ENCODE measurements around the gene LNX2.
"Not testable (repeated sequence)": the region's sequence is repeated elsewhere in the genome, so short reads cannot be mapped to it uniquely, and the experiment has no call there.

Gene LNX2

DNA sequence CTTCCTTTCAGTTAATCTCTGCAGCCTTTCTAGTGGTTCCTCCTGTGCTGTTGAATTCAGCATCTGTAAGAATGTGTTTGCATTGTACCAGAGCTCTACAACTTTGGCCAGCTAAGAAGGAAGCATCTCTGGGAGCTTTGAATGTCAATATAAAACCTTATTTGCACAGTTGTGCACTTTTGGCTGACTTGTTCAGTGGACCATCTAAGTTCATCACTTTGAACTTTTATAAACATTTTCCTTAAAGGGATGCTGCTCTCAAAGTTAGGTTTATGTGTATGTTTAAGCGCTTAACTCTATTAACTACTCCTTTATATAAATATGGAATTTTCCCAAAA, 16.9 kb upstream of the LNX2 start:
- DNase-seq (ENCODE audit: low read depth in 2 of 2) = no peak

DNA sequence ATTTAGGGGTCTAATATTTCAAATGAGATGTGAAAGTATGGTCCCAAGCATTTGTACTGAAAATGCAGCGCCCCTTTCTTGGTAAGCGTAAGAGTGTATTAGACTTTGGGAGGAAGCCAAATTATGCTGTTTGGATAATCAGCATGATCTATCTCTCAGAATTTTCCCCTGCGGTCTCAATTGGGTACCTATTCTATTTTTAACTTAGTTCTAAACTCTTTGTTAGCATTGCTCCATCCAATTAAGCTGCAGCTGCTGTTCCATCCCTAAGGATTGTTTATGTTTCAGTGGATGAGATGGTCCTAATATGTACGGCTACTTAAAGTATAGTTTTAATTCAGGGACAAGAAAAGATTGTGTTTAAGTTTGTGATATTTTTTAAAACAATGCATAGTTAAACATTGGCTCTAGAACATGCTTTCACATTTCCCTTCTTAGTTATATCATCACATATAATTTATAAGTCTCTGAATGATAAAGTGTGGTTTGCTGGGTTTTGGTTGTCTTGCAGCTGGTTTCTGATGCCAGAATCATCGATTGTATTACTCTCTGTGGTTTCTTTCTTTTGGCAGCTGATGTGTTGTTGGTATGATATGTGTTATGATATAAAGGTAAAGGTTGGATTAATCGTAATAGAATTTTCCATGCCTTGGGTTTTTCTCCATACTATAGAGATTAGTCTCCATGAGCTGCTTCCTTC, 16.4 kb upstream of the LNX2 start:
- no peak for DNase-seq (ENCODE audit: low read depth in 2 of 2)

DNA sequence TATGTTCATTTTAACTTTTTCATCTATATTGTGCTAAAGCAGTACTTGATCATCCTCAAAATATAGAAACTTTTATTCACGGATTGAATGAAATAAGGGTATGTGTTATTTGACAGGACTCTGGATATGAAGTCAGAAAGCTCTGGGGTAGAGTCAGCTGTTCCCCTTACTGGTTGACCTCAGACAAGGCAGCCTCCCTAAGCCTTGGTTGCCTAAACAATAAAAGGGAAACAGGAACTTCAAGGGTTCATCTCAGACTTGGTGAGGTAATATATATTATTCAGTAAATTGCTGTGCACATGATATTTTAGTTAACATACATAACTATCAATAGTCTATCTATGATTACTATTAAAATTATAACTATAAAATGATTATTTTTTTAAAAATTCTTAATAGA, 14.9 kb upstream of the LNX2 start:
- no peak for DNase-seq (ENCODE audit: low read depth in 2 of 2)

DNA sequence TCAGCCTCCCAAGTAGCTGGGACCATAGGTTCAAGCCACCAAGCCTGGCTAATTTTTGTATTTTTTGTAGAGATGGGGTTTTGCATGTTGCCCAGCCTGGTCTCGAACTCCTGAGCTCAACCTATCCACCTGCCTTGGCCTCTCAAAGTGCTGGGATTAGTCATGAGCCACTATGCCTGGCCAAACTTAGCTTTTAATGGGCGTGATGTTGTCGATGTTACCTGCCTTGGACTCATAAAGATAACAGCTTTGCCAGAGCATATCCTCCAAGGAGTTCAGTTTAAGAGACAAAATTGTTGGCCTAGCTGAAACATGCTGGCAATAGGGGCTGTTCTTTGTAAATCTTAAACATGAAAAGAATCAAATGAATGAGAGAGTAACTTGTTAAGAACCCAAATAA, 14.5 kb upstream of the LNX2 start:
- DNase-seq (ENCODE audit: low read depth in 2 of 2) = no peak

DNA sequence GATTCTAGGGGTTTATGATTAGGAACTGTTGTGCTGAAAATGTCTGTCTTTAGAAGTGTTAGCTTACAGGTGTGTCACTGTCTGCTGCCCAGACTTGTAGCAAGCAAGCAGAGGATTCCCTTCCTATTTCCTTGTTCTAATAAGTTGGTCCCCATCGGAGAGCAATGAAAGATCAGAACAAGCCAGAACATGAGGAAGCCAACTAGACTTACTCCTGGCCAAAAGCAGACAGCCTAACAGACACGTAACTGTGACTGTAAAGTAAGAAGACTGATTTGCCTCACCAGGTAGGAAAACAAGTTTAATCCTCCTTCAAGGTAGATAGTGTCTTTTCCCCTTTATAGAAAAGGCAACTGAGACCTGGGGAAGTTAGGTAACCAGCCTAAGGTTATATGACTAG, 13.9 kb upstream of the LNX2 start:
- no peak for DNase-seq (ENCODE audit: low read depth in 2 of 2)

DNA sequence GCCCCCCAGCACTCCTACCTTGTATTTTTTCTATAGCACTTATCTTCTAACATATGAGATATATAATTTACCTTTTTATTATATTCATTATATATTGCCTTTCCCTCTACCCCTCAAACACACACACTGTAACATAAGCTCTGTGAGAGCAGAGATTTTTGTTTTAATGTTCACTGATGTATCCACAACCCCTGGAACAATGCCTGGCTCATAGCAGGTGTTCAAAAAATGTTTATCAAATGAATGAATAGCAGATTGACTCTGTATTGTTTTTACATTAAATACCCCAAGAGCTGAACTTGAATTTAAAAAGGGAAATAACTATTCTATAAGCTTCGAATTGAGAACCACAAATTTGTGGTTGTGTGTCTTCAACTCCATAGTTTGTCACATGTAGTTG, 12.3 kb upstream of the LNX2 start:
- no peak for DNase-seq (ENCODE audit: low read depth in 2 of 2)

DNA sequence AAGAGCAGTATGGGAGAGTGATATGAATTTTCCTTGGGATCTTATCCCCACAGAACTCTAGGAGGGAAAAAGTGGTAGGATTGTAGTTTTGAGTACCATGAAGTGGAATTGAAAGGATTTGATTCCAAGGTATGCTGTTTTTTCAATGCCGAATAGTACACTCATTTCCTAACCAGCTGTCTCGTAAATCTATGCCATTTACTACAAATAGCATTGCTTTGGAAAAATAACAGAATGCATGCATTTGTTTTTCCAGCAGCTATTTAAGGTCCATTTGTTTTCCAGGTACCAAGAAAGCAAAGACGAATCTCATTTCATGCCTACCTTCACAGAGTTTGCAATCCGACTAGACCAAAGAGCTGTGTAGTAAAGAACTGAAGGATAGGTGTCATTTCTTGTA, 11.9 kb upstream of the LNX2 start:
- DNase-seq (ENCODE audit: low read depth in 2 of 2) = no peak

DNA sequence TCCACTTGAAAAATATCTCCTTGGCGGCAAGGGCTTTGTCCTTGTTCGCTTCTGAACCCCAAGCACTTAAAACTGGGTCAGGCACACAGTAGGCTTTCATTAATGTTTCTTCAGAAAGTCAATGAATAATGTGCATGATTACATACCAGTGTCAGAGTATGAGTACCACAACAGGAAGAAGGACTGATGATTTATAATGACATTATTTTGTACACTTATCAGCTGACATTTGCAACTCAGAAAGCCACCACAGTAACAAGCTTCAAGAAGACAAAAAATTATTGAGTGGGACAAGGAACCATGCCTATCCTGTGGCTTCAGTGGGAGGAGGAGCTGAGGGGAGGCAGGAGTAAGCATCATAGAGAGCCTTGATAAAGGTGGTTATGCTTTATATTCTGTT, 11.3 kb upstream of the LNX2 start:
- no peak for DNase-seq (ENCODE audit: low read depth in 2 of 2)

DNA sequence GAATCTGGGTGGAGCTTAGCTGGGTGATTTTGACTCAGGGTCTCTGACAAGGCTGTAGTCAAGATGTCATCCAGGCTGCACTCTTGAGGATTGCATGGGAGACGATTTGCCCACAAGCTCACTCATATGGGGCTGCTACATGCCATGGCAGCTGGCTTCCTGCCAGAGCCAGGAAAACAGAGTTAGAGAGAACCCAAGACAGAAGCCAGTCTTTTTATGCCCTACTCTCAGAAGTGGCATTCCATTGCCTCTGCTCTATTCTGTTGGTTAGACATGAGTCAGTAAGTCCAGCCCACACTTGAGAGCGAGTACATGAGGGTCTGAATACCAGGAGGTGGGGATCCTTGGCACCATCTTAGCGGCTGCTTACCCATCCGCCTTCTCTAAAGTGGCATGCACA, 10.8 kb upstream of the LNX2 start:
- DNase-seq (ENCODE audit: low read depth in 2 of 2) = no peak

DNA sequence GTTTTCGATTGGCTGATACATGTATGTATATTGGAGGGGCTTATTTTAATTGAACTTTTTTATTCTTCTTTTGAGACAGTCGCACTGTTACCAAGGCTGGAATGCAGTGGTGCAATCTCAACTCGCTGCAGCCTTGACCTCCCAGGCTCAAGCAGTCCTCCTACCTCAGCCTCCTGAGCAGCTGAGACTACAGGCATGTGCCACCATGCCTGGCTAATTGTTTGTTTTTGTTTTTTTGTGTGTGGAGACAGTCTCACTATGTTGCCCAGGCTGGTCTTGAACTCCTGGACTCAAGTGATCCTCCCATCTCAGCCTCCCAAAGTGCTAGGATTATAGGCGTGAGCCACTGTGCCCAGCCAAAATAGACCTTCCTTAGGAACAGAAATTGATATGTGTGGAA, 8.4 kb upstream of the LNX2 start:
- DNase-seq (ENCODE audit: low read depth in 2 of 2) = not testable (repeated sequence)

DNA sequence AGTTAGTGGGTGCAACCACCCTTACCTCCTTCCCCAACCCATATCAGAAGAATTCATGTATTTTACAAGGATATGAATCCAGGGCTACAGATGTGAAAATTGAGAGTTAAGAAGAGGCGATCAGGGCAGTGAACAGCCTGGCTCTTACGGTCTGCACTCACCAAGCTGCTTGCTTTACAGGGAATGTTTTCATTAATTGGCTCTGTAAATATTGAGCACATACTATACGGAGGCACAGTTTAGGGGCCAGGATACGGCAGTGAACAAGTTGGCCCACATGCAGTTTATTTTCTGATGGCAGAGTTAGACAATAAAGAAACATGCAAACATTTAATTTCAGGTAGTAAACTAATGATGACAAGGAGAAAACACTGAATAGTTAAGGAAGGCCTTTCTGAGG, 7.8 kb upstream of the LNX2 start:
- DNase-seq (ENCODE audit: low read depth in 2 of 2) = no peak

DNA sequence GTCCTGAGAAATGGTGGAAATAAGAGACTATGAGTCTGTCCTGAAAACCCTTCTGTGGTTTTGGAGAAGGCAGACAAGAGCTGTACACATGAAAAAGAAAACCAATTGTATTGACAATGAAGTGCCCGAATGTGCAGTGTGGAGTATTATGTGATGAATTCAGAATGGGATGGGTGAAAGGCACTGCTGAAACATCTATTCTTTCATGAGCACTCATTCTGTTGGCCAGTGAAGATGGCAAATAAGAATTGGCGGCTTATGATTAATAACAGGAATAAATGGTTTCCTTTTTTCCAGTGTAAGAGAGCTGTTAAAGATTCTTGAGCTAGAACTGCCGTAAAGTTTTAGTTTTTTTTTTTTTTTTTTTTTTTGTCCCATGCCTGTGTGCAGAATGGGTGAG, 7.1 kb upstream of the LNX2 start:
- DNase-seq (ENCODE audit: low read depth in 2 of 2) = no peak

DNA sequence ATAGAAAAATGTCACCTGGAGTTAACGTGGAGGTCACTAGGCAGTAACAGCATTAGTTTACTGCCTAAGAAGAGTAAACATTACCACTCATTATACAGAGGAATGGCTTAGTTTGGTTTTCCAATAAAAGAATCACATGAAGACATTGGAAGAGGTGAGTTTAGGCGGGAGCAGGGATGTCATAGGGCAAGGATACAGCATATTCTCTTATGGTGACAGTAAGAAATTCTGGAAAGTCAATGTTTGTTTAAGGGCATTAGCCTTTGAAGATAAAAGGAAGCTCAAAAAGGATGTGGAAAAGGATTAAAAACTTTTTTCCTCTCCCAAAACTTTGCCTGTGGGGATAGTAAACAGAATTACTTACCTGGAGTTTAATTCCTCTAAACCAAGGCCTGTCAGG, 5.5 kb upstream of the LNX2 start:
- DNase-seq (ENCODE audit: low read depth in 2 of 2) = no peak

DNA sequence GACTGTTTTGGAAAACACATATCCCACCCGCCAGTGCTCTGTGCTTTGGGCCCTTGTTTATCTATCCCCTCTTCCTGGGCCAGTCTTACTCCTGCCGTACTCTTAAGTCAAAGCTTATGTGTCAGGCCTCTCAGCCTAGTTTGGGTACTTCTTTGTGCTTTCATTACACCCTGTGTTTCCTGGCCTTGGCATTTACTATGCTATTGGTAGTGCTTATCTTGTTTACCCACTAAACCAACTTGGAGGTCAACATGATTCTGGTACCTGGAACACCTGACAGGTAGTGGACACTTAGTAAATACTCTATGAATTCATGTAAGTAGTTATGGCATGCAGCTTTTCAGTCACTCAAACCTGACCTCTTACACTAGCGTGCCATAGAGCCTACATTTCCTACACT, 3.7 kb upstream of the LNX2 start:
- no peak for DNase-seq (ENCODE audit: low read depth in 2 of 2)

DNA sequence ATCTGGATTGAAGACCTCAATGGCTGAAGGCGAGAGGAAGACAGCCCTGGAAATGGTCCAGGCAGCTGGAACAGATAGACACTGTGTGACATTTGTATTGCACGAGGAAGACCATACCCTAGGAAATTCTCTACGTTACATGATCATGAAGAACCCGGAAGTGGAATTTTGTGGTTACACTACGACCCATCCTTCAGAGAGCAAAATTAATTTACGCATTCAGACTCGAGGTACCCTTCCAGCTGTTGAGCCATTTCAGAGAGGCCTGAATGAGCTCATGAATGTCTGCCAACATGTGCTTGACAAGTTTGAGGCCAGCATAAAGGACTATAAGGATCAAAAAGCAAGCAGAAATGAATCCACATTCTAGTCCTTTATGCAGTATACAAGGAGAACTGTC, 2.6 kb upstream of the LNX2 start:
- DNase-seq (ENCODE audit: low read depth in 2 of 2) = no peak

DNA sequence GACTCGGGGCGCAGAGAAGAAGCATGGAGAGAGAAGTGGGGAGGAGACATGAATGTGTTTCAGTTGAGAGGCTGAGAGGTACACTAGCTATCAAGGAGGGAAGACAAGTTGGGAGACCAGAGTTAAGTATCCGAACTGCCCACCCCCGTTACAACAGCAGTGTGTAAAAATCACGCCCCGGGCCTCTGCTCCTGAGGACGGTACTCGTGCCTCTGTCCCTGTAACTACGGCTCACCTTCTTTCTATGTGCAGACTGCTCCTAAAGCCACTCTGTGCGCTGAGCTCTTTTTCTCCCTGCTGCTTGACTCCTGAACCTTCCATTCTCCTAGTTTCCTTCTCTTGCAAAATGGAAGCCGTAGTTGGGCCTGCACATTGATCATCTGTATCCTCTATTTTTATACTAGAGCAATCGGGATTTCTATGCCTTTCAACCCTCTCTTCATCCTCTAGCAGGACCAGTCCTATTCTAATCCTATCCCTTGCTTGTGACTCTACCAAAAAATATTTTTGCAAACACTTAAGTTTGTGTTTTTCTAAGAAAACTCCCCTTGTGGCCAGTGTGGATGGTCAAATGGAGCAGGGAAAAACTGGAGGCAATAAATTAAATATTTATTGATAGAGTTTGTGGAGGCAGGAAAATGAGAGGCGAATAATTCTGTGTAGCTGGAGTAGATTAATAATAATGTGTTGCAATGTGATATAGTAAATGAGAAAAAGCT, 1.9 kb upstream of the LNX2 start:
- no peak for DNase-seq (ENCODE audit: low read depth in 2 of 2)

DNA sequence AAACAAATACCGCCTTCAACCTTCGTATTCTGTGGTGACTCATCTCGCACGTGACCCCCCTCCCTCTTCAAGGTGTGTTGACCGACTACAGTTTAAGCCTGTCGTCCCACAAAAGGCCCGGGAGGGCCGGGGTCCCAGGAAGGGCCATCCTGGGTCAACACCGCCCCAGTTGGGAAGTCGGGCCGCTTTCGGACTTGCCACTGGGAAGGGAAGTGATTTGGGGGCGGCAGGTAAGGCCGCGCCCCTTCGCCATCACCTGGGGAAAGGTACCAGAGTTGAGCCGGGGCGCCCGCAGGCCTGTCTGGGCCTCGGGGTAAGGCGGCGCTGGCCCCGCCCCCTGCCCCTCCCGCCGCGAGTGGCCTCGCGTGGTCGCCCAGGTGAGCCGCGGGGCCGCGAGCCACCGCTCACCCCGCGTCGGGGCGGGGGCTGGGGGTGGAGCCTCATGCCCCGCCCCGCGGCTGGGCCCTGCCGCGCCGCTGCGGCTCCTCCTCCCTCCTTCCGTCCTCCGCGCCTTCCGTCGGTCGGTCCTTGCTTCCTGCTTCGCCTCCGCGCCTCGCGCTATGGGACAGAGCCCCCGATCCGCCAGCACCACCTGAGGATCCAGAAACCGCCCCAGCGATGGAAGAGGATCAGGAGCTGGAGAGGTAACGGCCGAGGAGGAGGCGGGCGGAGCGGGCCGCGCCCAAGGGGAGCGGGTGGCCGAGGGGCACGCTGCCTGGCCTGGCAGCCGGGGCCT, 1.2 kb upstream of the LNX2 start, which contains the start of gene POLR1D:
Gene POLR1D (plus strand): TSS at position 527 of the 736 bp plus-strand sequence. CDS start 92 bp downstream, at position 619.
- peak; percentile 69 to 78 for DNase-seq (ENCODE audit: low read depth in 2 of 2)

DNA sequence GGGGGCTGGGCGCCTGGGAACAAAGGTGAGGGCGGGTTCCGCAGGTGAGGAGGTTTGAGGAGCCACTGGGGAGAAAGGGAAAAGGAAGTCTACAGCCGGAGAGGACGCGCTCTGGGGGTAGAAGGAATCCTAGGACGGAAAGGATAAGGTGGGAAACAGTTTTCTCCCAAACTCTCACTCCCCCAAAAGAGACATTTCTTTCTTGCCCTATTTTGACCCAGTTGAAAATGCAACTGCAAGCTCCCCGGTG, 712 bp upstream of the LNX2 start:
- no peak for DNase-seq (ENCODE audit: low read depth in 2 of 2)

DNA sequence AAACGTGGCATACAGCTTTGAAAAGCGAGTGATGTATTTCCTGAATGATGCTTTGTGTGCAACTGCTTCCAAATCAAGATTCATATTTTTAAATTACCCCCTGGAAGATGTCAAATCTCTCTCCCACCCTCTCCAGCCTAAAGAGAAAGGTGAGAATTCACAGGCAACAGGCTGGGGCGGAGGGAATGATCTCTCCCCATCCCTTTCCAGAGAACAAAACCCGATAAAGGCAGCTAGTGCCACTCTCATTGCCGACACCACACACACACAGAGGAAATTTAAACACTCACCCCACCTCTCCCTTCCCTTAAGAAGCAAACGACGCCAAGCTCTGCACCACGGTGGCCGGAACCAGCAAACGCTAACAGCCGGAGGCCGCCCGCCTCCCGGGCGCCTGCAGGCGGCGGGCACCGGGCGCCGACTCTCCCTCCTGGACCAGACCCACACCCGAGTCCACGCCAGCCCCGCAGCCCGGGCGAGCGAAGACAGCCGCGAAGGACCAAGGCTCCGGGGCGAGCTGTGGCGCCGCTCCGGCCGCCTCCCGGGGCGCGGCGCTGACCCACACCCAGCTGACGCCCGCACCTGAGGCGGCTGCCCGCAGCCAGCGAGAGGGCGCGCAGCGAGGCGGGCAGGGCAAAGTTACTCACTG, 477 bp downstream of the LNX2 start:
- DNase-seq (ENCODE audit: low read depth in 2 of 2) = no peak

DNA sequence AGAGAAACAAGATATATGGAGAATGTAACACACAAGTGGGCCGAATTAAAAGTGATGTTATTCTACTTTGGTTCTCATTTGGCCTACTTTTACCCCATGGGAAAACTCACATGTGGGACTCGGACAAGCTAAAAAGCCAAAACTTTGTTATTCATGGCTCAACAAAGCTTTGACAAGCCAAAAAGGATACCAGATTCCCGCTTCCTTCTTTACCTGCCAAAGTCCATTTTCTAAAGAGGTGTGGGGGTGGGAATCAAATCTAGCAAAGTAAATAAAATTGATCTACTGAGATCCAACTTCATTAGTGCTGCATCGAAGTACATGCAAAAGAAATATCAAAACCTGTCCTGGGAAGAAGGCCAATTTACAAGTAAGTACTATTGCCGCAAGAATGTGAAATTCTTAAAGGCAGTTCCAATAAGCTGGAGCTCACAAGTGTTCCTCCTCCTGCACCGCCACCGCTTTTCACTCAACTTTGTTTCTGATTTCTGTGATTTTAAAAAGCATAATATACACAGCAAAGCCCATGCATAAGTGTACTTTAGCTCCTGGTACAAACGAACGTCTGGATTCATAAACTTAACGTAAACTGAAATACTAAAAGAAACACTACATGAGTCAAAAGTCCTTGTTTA, 1.1 kb downstream of the LNX2 start:
- no peak for DNase-seq (ENCODE audit: low read depth in 2 of 2)

DNA sequence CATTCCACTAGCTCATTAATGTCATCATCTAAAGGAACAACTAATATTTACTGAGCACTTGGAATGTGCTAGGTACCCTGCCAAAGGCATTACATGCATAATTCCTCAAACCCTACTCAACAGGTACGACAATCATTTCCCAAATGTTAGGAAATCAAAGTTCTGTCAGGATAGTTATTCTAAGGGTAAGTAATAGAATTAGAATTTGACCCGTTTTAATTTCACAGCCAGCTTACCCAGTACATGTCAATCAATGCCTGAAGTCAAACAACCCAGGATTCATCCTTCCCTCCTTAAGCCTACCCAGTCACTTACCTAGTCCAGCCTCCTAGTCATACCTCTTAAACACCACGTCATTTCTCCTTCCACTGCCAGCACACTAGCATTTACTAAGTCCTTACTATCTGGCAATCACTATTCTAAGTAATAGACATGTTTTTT, 2.4 kb downstream of the LNX2 start:
- no peak for DNase-seq (ENCODE audit: low read depth in 2 of 2)

DNA sequence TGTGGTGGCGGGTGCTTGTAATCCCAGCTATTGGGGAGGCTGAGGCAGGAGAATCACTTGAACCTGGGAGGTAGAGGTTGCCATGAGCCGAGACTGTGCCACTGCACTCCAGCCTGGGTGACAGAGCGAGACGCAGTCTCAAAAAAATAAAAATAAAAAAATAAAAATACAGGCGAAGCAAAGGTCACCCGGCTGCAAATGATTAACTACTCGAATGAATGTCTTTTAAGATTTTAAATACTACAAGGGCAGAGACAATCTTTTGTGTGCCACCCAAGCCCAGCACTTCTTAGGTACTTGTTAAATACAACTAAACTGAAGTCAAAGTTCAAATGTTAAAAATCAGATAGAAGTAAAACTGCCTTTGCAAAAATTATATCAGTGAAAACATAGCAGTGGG, 6.7 kb downstream of the LNX2 start:
- no peak for DNase-seq (ENCODE audit: low read depth in 2 of 2)
